ENCODE data around the gene TRMT61A. TPM values are rescaled to one million over a fixed set of nuclear protein-coding genes. Genes with fewer than 3 reads are reported as not detected.

TRMT61A gene
- polyA plus RNA-seq, 1 of the 3 experiments (the other 2 are of a cell fraction), result 15.8 TPM

GRCh38 chr14:103537175-103537990 lies 8.4 kb downstream of the TRMT61A start:
- WGBS (ENCODE audit: low lambda C conversion rate), result 69% methylated on average over 10 of the region's 18 CpGs
- CTCF ChIA-PET, result interaction anchor here (1.2 to 5.1 kb wide), 4 partner anchors 10 to 37 kb away, joined by 3 to 31 read pairs (median 6); no protein-coding TSS in a partner anchor

More at GRCh38 chr14:103537175-103537990, 8.4 kb downstream of the TRMT61A start:
- Histone ChIP-seq H3K9ac (no peak overlapping the region), H3K27ac (ENCODE audit: low read depth in 2 of 2, low read length in 1 of 2) (no peak overlapping the region), H2AFZ (ENCODE audit: low read depth) (no peak overlapping the region), H4K20me1 (ENCODE audit: insufficient read depth) (no peaks in the 10 kb centered on the region), H3K4me2 (no peak overlapping the region), H3F3A (replicated peaks; ENCODE audit: insufficient read depth) (peaks cover 13% of the 10 kb centered on the region), H3K9me3 (no peaks in the 10 kb centered on the region), H3K36me3 (replicated peaks in 1 of 2; ENCODE audit: control insufficient read depth in 1 of 2, insufficient read depth in 2 of 2, low read length in 1 of 2) (peaks cover 0 to 22% of the 10 kb centered on the region in 2 experiments), H3K4me1 (ENCODE audit: control insufficient read depth in 1 of 2, insufficient read depth in 2 of 2, low read depth in 1 of 2, low read length in 1 of 2) (peaks cover 16 to 26% of the 10 kb centered on the region in 2 experiments; a peak in 3 of 4 replicates), H3K27me3 (ENCODE audit: insufficient read depth) (no peaks in the 10 kb centered on the region), H3K79me2 (ENCODE audit: insufficient read depth) (peaks cover under 1% of the 10 kb centered on the region; the same call in 1 of the 2 replicates), H3K4me3 (ENCODE audit: low read depth in 2 of 2, low read length in 1 of 2) (no peak overlapping the region), H3K9me2 (no peaks in the 10 kb centered on the region)
- no peak for DNase-seq
- POLR2A ChIA-PET, result interaction anchor here (1.3 kb wide), 1 partner anchor 14 kb away, joined by 3 read pairs; the partner anchor contains the start of gene CKB
- TF ChIP-seq ELF1 (IDR thresholded peaks at IDR 0.05) (no peak), RAD21 (IDR thresholded peaks at IDR 0.05; ENCODE audit: low read length) (no peak), TAF1 (IDR thresholded peaks at IDR 0.05; ENCODE audit: borderline replicate concordance, low read depth, low read length) (no peak), POLR2AphosphoS5 (IDR thresholded peaks at IDR 0.05; ENCODE audit: low read depth, low read length) (no peak), CHD2 (IDR thresholded peaks at IDR 0.05; ENCODE audit: low read length, partially characterized antibody) (no peak), RXRA (IDR thresholded peaks at IDR 0.05; ENCODE audit: borderline replicate concordance, low read depth) (no peak), REST (IDR thresholded peaks at IDR 0.05; ENCODE audit: low read depth, low read length) (no peak), RCOR1 (IDR thresholded peaks at IDR 0.05; ENCODE audit: low read length) (no peak)
- TF ChIP-seq, protein P1, sequence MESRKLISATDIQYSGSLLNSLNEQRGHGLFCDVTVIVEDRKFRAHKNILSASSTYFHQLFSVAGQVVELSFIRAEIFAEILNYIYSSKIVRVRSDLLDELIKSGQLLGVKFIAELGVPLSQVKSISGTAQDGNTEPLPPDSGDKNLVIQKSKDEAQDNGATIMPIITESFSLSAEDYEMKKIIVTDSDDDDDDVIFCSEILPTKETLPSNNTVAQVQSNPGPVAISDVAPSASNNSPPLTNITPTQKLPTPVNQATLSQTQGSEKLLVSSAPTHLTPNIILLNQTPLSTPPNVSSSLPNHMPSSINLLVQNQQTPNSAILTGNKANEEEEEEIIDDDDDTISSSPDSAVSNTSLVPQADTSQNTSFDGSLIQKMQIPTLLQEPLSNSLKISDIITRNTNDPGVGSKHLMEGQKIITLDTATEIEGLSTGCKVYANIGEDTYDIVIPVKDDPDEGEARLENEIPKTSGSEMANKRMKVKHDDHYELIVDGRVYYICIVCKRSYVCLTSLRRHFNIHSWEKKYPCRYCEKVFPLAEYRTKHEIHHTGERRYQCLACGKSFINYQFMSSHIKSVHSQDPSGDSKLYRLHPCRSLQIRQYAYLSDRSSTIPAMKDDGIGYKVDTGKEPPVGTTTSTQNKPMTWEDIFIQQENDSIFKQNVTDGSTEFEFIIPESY (IDR thresholded peaks at IDR 0.05; ENCODE audit: borderline replicate concordance, low read depth), result no peak
- TF ChIP-seq, protein P2, sequence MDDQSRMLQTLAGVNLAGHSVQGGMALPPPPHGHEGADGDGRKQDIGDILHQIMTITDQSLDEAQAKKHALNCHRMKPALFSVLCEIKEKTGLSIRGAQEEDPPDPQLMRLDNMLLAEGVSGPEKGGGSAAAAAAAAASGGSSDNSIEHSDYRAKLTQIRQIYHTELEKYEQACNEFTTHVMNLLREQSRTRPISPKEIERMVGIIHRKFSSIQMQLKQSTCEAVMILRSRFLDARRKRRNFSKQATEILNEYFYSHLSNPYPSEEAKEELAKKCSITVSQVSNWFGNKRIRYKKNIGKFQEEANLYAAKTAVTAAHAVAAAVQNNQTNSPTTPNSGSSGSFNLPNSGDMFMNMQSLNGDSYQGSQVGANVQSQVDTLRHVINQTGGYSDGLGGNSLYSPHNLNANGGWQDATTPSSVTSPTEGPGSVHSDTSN (IDR thresholded peaks at IDR 0.05), result no peak
- TF ChIP-seq, protein P3, sequence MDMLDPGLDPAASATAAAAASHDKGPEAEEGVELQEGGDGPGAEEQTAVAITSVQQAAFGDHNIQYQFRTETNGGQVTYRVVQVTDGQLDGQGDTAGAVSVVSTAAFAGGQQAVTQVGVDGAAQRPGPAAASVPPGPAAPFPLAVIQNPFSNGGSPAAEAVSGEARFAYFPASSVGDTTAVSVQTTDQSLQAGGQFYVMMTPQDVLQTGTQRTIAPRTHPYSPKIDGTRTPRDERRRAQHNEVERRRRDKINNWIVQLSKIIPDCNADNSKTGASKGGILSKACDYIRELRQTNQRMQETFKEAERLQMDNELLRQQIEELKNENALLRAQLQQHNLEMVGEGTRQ (IDR thresholded peaks at IDR 0.05; ENCODE audit: borderline replicate concordance, low read depth, low read length), result no peak

Measured in SK-N-SH (cell line).